K562 (cell line): ENCODE results near the gene SLC19A1. TPM values are rescaled to one million over a fixed set of nuclear protein-coding genes. Genes with fewer than 3 reads are reported as not detected.

Experiments used
- ATAC-seq: fragments of 200-7000 bp; cut with Tn5 transposase; 3 replicates; pipeline ENCODE4 v1.9.1; 2020; ENCODE audit warnings: moderate library complexity
- BruUV-seq: library from RNA; stranded (reverse); fragments of 400-500 nt; replicated peaks from 2 replicates; lab custom pipeline; 2021; lab: Mats Ljungman, UMichigan
- CTCF ChIA-PET: fragments of 300-600 bp; formaldehyde crosslinking; extraction: SDS; loops from one replicate; lab custom pipeline; 2021; ENCODE audit warnings: low intra/inter-chr PET ratio; lab: Yijun Ruan, JAX
- POLR2A ChIA-PET: fragments of 300-600, 350-650 bp; sonication (Branson Sonifier 250); formaldehyde crosslinking; extraction: SDS; loops from one replicate; lab custom pipeline; 2021; ENCODE audit warnings: antibody characterized with exemption, inconsistent platforms; lab: Yijun Ruan, JAX
- DNase-seq, 4 experiments: peaks; one replicate each; pipeline versions ENCODE4 v3.0.0 to v3.0.0-alpha.2; 2011 to 2018; ENCODE audit warnings: low spot score in 3 of 4, mixed read lengths in 3 of 4; ENCODE audit errors: extremely low read depth in 1 of 4
- FAIRE-seq: peaks from 2 replicates; lab custom pipeline; 2011; peaks lifted over from hg19 to GRCh38; lab: Jason Lieb, UNC
- H2AFZ ChIP-seq: 2 replicates; pipeline ENCODE4 v1.6.0; 2011; ENCODE audit warnings: low read depth, low read length, control low read depth, inconsistent platforms
- H3K27ac ChIP-seq: fragments of 200-600 bp; 3 replicates; pipeline ENCODE4 v1.8.0; 2011; ENCODE audit warnings: low read depth, mild to moderate bottlenecking, control low read depth, inconsistent platforms, low read length, moderate library complexity, mixed read lengths; ENCODE audit errors: extremely low read depth
- H3K27me3 ChIP-seq, 2 experiments: fragments of 300-600 bp in 1 of 2; 2 replicates in 1 of 2; 3 replicates in 1 of 2; pipeline versions ENCODE4 v1.6.0 to v1.8.0; 2011; ENCODE audit warnings: inconsistent platforms in 2 of 2, low read length in 2 of 2, mild to moderate bottlenecking in 1 of 2, mixed read lengths in 1 of 2, moderate library complexity in 1 of 2; ENCODE audit not compliant: control insufficient read depth in 2 of 2, insufficient read depth in 2 of 2
- H3K36me3 ChIP-seq: fragments of 300-600 bp; 3 replicates; pipeline ENCODE4 v1.8.0; 2011; ENCODE audit warnings: mild to moderate bottlenecking, low read length, inconsistent platforms; ENCODE audit not compliant: control insufficient read depth, insufficient read depth
- H3K4me1 ChIP-seq, 2 experiments: fragments of 200-600 bp in 1 of 2; replicated peaks in 1 of 2; 2 replicates in 1 of 2; 3 replicates in 1 of 2; pipeline versions ENCODE4 v1.5.1 to v1.8.0; 2011; ENCODE audit warnings: inconsistent platforms in 2 of 2, low read length in 2 of 2, mild to moderate bottlenecking in 1 of 2, mixed read lengths in 1 of 2, moderate library complexity in 1 of 2; ENCODE audit not compliant: control insufficient read depth in 2 of 2, insufficient read depth in 2 of 2
- H3K4me2 ChIP-seq: 2 replicates; pipeline ENCODE4 v1.6.1; 2011; ENCODE audit warnings: low read length, control low read depth, inconsistent platforms, mixed read lengths; ENCODE audit not compliant: insufficient read depth
- H3K4me3 ChIP-seq: fragments of 200-600 bp; sonication (generic), shearing (Covaris generic); 2 replicates; pipeline ENCODE4 v1.5.1; 2016; ENCODE audit warnings: control low read depth, inconsistent platforms
- H3K79me2 ChIP-seq: fragments of 200-600 bp; 3 replicates; pipeline ENCODE4 v1.8.0; 2011; ENCODE audit warnings: low read length, inconsistent platforms; ENCODE audit not compliant: control insufficient read depth, insufficient read depth
- H3K9ac ChIP-seq, 2 experiments: 2 replicates each; pipeline versions ENCODE4 v1.6.0 to v1.6.1; 2011; ENCODE audit warnings: low read depth in 2 of 2, low read length in 2 of 2, control low read depth in 1 of 2, inconsistent platforms in 1 of 2, mild to moderate bottlenecking in 1 of 2, mixed read lengths in 1 of 2; ENCODE audit not compliant: insufficient read depth in 1 of 2
- H3K9me1 ChIP-seq: one replicate; pipeline ENCODE4 v1.6.0; 2011; ENCODE audit warnings: inconsistent platforms, mild to moderate bottlenecking, low read length, moderate library complexity; ENCODE audit not compliant: control insufficient read depth, insufficient read depth
- H3K9me3 ChIP-seq: replicated peaks from 2 replicates; pipeline ENCODE4 v1.5.1; 2011; ENCODE audit warnings: low read depth, low read length, inconsistent platforms; ENCODE audit not compliant: control insufficient read depth, insufficient read depth
- H4K20me1 ChIP-seq: replicated peaks from 2 replicates; pipeline ENCODE4 v1.6.1; 2011; ENCODE audit warnings: low read length, inconsistent platforms, mixed read lengths; ENCODE audit not compliant: control insufficient read depth, insufficient read depth
- DMBX1 ChIP-seq: fragments of 250-450 bp; sonication (Bioruptor Pico); IDR thresholded peaks from 2 replicates; pipeline ENCODE4 v1.8.0; 2022; ENCODE audit warnings: inconsistent platforms, mild to moderate bottlenecking, moderate library complexity, borderline replicate concordance
- ETV1 ChIP-seq: fragments of 450-650 bp; conservative IDR thresholded peaks from 2 replicates; pipeline ENCODE4 v1.6.1; 2016; ENCODE audit warnings: missing genetic modification characterization, control low read depth, low read depth, missing compliant biosample characterization
- HDAC2 ChIP-seq: fragments of 450-650 bp; IDR thresholded peaks from 2 replicates; pipeline ENCODE4 v1.6.1; 2016; ENCODE audit warnings: mild to moderate bottlenecking
- HOXB6 ChIP-seq: fragments of 250-450 bp; sonication (Bioruptor Pico); IDR thresholded peaks from 2 replicates; pipeline ENCODE4 v1.5.1; 2022; ENCODE audit warnings: mild to moderate bottlenecking, borderline replicate concordance
- KDM4B ChIP-seq, 2 experiments: fragments of 450-650 bp in 1 of 2; sonication (generic) in 1 of 2; IDR thresholded peaks; 2 replicates each; pipeline ENCODE4 v1.6.1; 2016 to 2017; ENCODE audit warnings: borderline replicate concordance in 2 of 2, antibody characterized with exemption in 1 of 2, low read depth in 1 of 2, mild to moderate bottlenecking in 1 of 2
- SMAD1 ChIP-seq: fragments of 150-350 bp; IDR thresholded peaks from 2 replicates; pipeline ENCODE4 v1.6.1; 2014; ENCODE audit warnings: low read length, low read depth; ENCODE audit not compliant: partially characterized antibody
- SMAD3 ChIP-seq: fragments of 450-650 bp; formaldehyde crosslinking; conservative IDR thresholded peaks from 2 replicates; pipeline ENCODE4 v1.4.0; 2020; ENCODE audit warnings: mild to moderate bottlenecking
- SRSF1 ChIP-seq: fragments of 200-400 bp; formaldehyde crosslinking; IDR thresholded peaks from 2 replicates; pipeline ENCODE4 v1.6.1; 2017; ENCODE audit warnings: mild to moderate bottlenecking, low read depth, low read length, moderate library complexity
- ZFP36 ChIP-seq: fragments of 150-350 bp; IDR thresholded peaks from 2 replicates; pipeline ENCODE4 v1.6.1; 2018; ENCODE audit warnings: low read length, low read depth; ENCODE audit not compliant: partially characterized antibody
- WGBS: fragments of 100-300 bp; shearing (Covaris generic); methylation state at CpG from one replicate; pipeline ENCODE4 v1.1.6; 2016; ENCODE audit warnings: low coverage, mixed read lengths; ENCODE audit not compliant: insufficient coverage; ENCODE audit errors: missing lambda C conversion rate; 5-methylcytosine and 5-hydroxymethylcytosine counted together
- in situ Hi-C: fragments of 300-500 bp; cut with MboI; formaldehyde crosslinking; loops from 4 replicates; pipeline ENCODE4 v1.15.0; 2018; ENCODE audit warnings: inconsistent platforms, mixed read lengths
- intact Hi-C: fragments of 100-400 bp; cut with micrococcal nuclease; formaldehyde crosslinking; loops from 2 replicates; pipeline ENCODE4 v1.14.2; 2022
- polyA plus RNA-seq, 8 experiments: library from polyadenylated mRNA; depleted of rRNA in 4 of 8; stranded (reverse) in 5 of 8; unstranded in 3 of 8; fragments of >200 nt; fragmentation: Nextera tagmentation in 2 of 8; fragmentation: Illumina TruSeq in 1 of 8; extraction: Ambion mirVana in 2 of 8; extraction: Trizol in 1 of 8; gene quantifications; 2 replicates each; pipeline versions ENCODE4 v1.2.1 to v1.2.3, GENCODE V29; 2011 to 2014; ENCODE audit warnings: inconsistent platforms in 1 of 8, missing spikeins in 1 of 8
- total RNA-seq, 7 experiments: library from RNA; depleted of rRNA in 6 of 7; stranded (reverse); fragments of >200 nt in 6 of 7; fragmentation: Illumina TruSeq in 2 of 7; extraction: Trizol in 2 of 7; gene quantifications; 2 replicates each; pipeline versions ENCODE4 v1.2.1 to v1.2.3, GENCODE V29; 2011 to 2021; ENCODE audit warnings: low replicate concordance in 1 of 7
- TF ChIP-seq, protein P1 (sequence below): IDR thresholded peaks from 2 replicates; pipeline ENCODE4 v1.6.1; 2014; ENCODE audit warnings: antibody characterized with exemption
- TF ChIP-seq, protein P2 (sequence below), 2 experiments: fragments of 150-350 bp in 1 of 2; IDR thresholded peaks; 2 replicates each; pipeline ENCODE4 v1.6.1; 2012 to 2016; ENCODE audit warnings: low read depth in 2 of 2, low read length in 2 of 2, mild to moderate bottlenecking in 1 of 2, moderate library complexity in 1 of 2
- TF ChIP-seq, protein P3 (sequence below), 2 experiments: IDR thresholded peaks in 1 of 2; conservative IDR thresholded peaks in 1 of 2; 2 replicates each; pipeline ENCODE4 v1.6.1; 2016; ENCODE audit warnings: low read depth in 2 of 2, mild to moderate bottlenecking in 1 of 2, missing compliant biosample characterization in 1 of 2, missing genetic modification characterization in 1 of 2, moderate library complexity in 1 of 2

SLC19A1 gene
- total and polyA plus RNA-seq, 9 of the 15 experiments (the other 6 are each of a cell fraction or from before 2014, with no cell fraction given): 0.65 to 88.7 (median 12.0) TPM

DNA sequence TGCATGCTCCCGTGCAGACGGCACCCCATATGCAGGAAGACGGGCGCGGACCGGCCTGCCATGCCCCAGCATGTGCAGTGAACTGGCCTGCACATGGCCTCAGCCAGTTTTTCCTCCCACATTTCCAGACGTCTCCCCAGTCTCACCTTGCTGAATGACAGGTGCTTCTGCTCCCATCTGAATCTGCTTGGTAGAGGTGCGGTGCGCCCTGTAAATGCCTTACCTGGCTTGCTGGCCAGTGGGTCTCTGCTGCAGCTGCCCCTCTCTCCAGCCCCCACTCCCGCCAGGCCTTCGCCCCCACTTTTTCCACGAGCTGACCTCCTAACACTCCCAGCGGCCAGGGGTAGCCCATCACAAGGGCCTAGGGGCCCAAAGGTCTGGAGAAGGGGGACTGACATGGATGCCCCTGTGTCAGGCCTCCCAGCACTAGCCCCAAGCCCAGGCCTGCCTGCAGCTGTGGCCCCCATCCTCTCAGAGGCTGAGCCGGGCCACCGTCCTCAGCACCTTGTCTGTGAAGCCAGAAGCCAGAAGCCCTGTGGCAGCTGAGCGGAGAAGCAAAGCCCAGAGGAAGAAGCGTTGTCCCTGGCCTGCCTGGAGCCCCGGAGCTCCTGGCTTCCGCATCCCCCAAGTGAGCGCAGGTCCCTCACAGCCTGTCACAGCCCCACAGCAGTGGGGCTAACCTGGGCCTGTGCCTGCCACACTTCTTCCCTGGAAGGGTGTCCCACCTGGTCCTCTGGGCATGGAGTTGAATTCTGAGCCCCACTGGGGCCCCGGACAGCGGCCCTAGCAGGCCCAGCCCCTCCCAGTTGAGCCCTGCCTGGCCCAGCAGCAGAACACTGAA, 3.7 kb upstream of the SLC19A1 start:
- Histone ChIP-seq H3K4me1 (peaks cover 12 to 48% of the 10 kb centered on the region in 2 experiments; a peak in 4 of 5 replicates), H3K36me3 (peaks cover 4% of the 10 kb centered on the region; the same call in 1 of the 3 replicates), H3K4me3 (no peak overlapping the region), H2AFZ (no peak overlapping the region), H3K79me2 (peaks cover 8% of the 10 kb centered on the region), H3K4me2 (no peak overlapping the region), H3K9me3 (no peaks in the 10 kb centered on the region), H3K9ac (peak overlapping the region in 1 of 2 experiments; percentile 42; a peak in 1 of 4 replicates), H4K20me1 (no peaks in the 10 kb centered on the region), H3K9me1 (no peaks in the 10 kb centered on the region), H3K27ac (no peak overlapping the region), H3K27me3 (peaks cover 0 to 13% of the 10 kb centered on the region in 2 experiments; a peak in 4 of 5 replicates)
- FAIRE-seq (no peak), ATAC-seq (no peak), DNase-seq (no peak)
- ChIA-PET CTCF (no interaction called here), POLR2A (interaction anchor here (1.2 kb wide), 1 partner anchor 10 kb away, joined by 4 read pairs; no protein-coding TSS in a partner anchor)
- in situ Hi-C loops: no loop called here
- 43% methylated on average over 21 of the region's 22 CpGs for WGBS
- intact Hi-C loops: no loop called here
- no TSS peak for BruUV-seq
- TF ChIP-seq HOXB6: no peak
- TF ChIP-seq HDAC2: no peak
- TF ChIP-seq SMAD3 (CRISPR knock-in tag): no peak
- TF ChIP-seq, protein P1, sequence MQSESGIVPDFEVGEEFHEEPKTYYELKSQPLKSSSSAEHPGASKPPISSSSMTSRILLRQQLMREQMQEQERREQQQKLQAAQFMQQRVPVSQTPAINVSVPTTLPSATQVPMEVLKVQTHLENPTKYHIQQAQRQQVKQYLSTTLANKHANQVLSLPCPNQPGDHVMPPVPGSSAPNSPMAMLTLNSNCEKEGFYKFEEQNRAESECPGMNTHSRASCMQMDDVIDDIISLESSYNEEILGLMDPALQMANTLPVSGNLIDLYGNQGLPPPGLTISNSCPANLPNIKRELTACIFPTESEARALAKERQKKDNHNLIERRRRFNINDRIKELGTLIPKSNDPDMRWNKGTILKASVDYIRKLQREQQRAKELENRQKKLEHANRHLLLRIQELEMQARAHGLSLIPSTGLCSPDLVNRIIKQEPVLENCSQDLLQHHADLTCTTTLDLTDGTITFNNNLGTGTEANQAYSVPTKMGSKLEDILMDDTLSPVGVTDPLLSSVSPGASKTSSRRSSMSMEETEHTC: no peak
- no peak for TF ChIP-seq ETV1 (tag)
- no peak for TF ChIP-seq ZFP36
- TF ChIP-seq KDM4B (IDR thresholded peaks at IDR 0.05; ENCODE audit: borderline replicate concordance in 2 of 2, low read depth in 1 of 2): no peak
- TF ChIP-seq SMAD1: no peak
- TF ChIP-seq, protein P2, sequence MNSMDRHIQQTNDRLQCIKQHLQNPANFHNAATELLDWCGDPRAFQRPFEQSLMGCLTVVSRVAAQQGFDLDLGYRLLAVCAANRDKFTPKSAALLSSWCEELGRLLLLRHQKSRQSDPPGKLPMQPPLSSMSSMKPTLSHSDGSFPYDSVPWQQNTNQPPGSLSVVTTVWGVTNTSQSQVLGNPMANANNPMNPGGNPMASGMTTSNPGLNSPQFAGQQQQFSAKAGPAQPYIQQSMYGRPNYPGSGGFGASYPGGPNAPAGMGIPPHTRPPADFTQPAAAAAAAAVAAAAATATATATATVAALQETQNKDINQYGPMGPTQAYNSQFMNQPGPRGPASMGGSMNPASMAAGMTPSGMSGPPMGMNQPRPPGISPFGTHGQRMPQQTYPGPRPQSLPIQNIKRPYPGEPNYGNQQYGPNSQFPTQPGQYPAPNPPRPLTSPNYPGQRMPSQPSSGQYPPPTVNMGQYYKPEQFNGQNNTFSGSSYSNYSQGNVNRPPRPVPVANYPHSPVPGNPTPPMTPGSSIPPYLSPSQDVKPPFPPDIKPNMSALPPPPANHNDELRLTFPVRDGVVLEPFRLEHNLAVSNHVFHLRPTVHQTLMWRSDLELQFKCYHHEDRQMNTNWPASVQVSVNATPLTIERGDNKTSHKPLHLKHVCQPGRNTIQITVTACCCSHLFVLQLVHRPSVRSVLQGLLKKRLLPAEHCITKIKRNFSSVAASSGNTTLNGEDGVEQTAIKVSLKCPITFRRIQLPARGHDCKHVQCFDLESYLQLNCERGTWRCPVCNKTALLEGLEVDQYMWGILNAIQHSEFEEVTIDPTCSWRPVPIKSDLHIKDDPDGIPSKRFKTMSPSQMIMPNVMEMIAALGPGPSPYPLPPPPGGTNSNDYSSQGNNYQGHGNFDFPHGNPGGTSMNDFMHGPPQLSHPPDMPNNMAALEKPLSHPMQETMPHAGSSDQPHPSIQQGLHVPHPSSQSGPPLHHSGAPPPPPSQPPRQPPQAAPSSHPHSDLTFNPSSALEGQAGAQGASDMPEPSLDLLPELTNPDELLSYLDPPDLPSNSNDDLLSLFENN (IDR thresholded peaks at IDR 0.05; ENCODE audit: low read depth in 2 of 2, low read length in 2 of 2): no peak
- no peak for TF ChIP-seq DMBX1 (CRISPR knock-in tag)
- TF ChIP-seq, protein P3, sequence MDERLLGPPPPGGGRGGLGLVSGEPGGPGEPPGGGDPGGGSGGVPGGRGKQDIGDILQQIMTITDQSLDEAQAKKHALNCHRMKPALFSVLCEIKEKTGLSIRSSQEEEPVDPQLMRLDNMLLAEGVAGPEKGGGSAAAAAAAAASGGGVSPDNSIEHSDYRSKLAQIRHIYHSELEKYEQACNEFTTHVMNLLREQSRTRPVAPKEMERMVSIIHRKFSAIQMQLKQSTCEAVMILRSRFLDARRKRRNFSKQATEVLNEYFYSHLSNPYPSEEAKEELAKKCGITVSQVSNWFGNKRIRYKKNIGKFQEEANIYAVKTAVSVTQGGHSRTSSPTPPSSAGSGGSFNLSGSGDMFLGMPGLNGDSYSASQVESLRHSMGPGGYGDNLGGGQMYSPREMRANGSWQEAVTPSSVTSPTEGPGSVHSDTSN (CRISPR knock-in tag; IDR thresholded peaks at IDR 0.05; ENCODE audit: low read depth): no peak
- TF ChIP-seq, protein P3 (tag; conservative IDR thresholded peaks at IDR 0.05; ENCODE audit: low read depth): no peak
- no peak for TF ChIP-seq SRSF1
